SU-DHL-6 (cell line): Measurements from ENCODE around the gene MPHOSPH9.

Experiments used
- EZH2phosphoT487 ChIP-seq: fragments of 200-600 bp; sonication (generic), shearing (Covaris generic); conservative IDR thresholded peaks from 2 replicates; pipeline ENCODE4 v1.6.1; 2018; ENCODE audit warnings: mild to moderate bottlenecking, antibody characterized with exemption, low read length, moderate library complexity, mixed read lengths
- TF ChIP-seq, protein P1 (sequence below): fragments of 200-600 bp; sonication (generic); IDR thresholded peaks from one replicate; pipeline ENCODE4 v1.5.1; 2017; ENCODE audit warnings: antibody characterized with exemption, mild to moderate bottlenecking, low read length, moderate library complexity; ENCODE audit not compliant: insufficient read depth, poor library complexity, severe bottlenecking

DNA sequence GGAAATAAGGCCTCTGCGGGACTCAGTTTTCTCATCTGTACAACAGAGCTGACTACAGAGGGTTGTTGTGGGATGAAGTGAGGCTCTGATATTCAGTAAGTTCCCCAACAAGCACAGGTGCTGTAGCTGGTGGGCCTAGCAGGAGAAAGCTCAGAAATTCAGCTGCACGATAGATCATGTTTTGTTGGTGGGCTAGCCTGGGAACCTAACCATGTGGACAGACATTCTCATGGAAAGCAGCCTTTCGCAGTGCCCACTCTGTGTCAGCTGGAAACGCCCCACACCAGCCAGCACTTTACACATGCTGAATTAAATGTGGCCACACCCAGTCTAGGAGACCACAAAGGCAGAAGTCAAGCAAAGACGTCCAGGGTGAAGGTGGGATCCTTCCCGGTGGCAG is 98.1 kb downstream of the MPHOSPH9 start:
- TF ChIP-seq, protein P1, sequence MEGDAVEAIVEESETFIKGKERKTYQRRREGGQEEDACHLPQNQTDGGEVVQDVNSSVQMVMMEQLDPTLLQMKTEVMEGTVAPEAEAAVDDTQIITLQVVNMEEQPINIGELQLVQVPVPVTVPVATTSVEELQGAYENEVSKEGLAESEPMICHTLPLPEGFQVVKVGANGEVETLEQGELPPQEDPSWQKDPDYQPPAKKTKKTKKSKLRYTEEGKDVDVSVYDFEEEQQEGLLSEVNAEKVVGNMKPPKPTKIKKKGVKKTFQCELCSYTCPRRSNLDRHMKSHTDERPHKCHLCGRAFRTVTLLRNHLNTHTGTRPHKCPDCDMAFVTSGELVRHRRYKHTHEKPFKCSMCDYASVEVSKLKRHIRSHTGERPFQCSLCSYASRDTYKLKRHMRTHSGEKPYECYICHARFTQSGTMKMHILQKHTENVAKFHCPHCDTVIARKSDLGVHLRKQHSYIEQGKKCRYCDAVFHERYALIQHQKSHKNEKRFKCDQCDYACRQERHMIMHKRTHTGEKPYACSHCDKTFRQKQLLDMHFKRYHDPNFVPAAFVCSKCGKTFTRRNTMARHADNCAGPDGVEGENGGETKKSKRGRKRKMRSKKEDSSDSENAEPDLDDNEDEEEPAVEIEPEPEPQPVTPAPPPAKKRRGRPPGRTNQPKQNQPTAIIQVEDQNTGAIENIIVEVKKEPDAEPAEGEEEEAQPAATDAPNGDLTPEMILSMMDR: no peak
- no peak for TF ChIP-seq EZH2phosphoT487
